Inferior parietal cortex (tissue), 1 donor: ENCODE data around the gene TRAPPC6A.

Experiments
- DNase-seq: peaks from one replicate; pipeline ENCODE4 v3.0.0-alpha.2; 2016; ENCODE audit errors: extremely low spot score

The TRAPPC6A gene

GRCh38 chr19:45186509-45187334 lies 8.7 kb upstream of the TRAPPC6A start:
- no peak for DNase-seq

DNA sequence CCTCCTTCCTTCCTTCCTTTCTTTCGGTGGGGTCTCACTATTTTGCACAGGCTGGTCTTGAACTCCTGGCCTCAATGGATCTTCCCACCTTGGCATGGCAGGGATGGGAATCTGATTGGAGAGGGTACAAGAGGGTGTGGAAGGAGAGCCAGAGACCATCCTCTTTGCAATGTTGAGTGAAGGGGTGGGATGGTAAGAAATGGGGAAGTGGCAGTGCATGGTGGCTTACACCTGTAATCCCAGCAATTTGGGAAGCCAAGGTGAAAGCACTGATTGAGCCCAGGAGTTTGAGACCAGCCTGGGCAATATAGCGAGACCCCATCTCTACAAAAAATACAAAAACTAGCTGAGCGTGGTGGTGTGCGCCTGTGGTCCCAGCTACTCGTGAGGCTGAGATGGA lies 6.1 kb upstream of the TRAPPC6A start:
- DNase-seq = no peak

DNA sequence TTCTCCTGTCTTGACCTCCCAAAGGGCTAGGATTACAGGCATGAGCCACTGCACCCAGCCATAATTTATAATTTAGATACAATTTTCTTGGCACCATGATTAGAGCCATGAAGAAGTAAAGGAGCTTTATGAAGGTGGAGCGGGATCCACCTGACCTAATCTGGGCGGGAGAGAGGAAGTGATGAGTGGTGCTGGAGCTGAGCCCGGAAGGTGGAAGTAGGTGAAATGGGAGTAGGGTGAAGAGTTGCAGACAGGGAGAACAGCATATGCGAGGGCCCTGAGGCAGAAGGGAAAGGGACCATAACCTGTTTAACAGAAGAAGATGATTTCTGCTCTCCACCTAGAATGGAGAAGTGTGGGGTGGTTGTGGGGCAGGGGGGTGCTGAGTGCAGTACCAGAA lies 4.7 kb upstream of the TRAPPC6A start:
- DNase-seq = no peak

GRCh38 chr19:45180936-45181335 lies 2.9 kb upstream of the TRAPPC6A start:
- DNase-seq = no peak

DNA sequence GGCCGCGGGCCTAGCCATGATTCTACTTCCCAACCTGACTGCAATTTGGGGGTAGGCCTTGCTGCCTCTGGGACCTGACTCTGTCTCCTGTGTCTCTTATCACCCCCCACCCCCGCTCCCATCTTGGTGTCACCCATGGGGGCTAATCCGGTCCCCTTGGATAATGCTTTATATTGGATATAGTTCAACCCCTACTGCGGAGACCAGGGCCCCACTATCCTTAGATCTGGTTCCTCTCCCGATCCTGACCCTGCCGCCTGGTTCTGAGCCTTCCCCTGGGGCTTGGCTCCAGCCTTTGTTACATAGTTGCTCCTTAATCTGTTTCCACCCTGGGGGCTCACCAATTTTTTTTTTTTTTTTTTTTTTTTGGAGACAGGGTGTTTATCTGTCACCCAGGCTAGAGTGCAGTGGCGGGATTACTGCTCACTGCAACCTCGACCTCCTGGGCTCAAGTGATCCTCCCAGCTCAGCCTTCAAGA lies 1.9 kb upstream of the TRAPPC6A start:
- no peak for DNase-seq

- no peak for DNase-seq
Measured at GRCh38 chr19:45179072-45179891, 1.2 kb upstream of the TRAPPC6A start.

DNA sequence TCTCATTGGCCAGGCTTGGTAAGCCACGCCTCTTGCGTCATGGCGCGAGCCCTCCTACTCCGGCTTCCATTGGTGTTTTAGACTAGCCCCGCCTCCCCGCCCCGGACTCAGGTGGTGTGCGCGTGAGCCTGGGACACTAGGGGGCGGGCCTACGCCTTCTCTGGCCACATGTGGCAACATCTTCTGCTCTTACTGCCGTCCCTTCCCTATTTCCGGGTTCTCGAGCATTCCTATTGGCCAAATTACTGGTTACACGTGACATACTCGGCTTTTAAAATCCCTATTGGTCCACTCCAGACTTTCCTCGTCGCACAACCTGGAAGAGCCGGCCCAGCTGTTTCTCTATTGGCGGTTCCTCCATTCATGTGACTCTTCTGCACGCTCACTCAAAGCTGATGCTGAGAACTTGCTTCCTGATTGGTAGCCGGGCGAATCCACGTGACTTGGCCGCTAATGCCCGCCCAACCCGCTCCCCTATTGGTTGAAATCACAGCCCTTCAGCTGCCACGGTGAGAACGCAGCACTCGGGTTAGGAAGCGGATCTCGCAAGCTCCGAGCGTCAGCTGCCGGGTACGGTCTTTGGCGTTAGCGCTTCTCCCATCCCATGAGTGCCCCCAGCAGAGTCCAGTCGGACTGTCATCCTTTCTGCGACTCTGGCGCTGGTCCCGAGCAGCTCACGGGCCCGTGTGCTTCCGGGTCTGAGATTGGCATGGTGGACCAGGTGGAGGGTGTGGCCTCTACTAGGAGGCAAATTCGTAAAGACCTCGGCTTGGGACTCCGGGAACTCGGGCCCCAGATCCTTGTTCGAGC lies 430 bp upstream of the TRAPPC6A start, which contains the start of gene BLOC1S3:
Gene BLOC1S3 (plus strand): TSS at position 523 of the 810 bp plus-strand sequence. CDS start 513 bp downstream, outside the sequence.
- DNase-seq = peak; percentile 100

GRCh38 chr19:45175515-45176345 lies 2.3 kb downstream of the TRAPPC6A start:
- no peak for DNase-seq

DNA sequence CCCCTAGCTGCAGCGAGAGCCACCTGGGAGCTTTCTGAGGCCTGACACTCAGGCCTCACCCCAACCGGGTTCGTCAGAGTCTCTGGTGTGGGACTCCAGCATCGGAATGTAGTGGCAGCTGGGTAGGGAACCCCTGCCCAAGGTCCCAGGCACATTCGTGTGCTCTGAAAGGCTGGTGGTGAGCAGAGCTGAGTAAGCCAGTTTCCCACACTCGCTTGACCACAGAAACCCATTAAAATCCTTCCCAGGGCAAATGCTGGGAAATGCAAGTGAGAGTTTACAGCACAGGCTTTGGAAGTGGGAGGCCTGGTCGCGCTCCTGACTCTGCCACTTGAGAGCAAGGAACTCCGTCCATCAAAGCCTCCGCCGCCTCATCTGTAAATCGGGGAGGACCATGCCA lies 4.2 kb downstream of the TRAPPC6A start:
- DNase-seq = no peak

DNA sequence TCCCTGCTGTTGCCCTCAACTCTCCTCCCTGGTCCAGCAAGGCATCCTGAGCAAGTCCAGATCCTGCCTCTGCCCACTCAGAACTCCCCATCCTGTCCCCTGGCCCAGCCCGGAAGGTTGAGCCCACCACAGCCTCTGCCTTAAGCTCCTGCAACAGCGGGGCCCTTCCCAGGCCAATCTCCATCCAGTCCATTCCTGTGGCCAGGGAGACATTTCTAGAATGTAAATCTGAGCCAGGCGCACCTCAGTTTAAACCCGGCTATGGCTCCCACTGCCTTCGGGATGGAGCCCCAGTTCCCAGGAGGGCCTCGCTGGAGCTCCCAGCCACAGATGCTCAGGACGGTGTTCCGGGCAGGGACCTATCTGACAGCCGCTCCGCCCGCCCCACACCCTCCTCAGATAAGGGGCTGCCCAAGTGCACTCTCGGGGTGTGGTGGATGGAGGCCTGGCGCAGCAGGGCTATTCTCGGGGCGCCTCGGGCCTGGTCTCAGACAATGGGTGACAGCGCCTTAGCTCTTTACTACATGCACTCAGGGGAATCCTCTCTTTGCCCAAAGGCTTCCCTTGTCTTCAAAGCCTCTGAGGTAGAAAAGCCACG lies 5.3 kb downstream of the TRAPPC6A start:
- DNase-seq = no peak

DNA sequence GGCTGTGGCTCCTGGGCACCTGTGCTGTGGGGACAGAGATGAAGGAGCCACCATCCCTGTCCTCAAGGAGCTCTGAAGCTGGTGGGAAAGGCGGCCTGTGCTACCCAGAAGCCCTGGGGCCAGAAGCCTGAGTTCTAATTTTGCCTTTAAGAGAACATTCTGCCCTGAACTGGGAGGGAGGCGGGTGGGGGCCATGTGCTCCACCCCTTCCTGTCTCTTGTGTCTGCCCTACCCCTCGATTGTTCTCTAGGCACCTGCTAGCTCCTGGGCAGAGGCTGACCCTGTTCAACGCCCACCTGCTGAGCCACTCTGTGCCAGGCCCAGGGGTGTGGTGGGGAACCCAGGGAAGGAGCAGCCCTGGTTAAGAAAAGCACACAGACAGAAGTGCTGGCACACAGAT lies 5.9 kb downstream of the TRAPPC6A start:
- DNase-seq = no peak

GRCh38 chr19:45171211-45171623 lies 6.8 kb downstream of the TRAPPC6A start:
- no peak for DNase-seq

DNA sequence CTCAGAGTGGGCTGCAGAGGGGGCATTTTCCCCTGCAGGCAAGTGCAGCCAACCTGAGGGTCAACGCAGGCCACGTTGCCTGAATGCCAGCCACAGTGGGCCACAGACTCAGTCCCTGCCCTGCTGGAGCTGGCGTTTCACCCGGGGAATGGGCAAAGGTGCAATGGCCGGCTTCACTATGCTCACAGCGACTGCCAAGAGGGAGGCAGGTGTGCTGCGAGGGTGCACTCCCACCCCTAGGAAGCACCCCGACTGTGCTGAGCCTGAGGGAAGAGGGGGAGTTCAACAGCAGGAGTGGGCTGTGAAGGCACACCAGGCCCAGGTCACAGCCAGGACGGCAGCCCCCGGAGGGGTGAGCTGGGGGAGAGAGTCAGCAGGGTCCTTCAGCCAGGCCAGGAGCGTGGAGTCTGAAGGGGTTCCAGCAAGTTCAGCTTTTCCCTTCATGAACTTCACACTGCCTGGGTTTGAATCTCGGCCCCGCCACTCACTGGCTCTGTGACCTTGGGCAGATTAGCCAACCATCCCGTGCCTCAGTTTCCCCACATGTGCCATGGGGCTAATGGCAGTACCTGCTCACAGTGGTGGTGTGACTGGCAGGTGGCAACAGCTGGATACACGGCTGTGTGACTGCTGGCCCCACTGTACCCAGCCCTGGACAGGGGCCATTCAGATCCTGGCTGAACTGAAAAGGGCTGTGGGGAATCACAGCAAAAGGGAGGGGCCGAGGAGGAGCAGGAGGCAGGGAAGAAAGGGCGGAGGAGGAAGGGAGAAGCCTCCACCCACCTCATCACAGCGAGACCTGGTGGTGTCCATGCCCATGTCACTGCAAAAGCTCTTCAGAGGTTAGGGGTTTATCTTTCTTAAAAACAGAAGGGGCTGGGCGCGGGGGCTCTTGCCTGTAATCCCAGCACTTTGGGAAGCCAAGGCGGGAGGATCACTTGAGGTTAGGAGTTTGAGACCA lies 7.6 kb downstream of the TRAPPC6A start:
- no peak for DNase-seq

GRCh38 chr19:45169602-45170001 lies 8.4 kb downstream of the TRAPPC6A start:
- no peak for DNase-seq

DNA sequence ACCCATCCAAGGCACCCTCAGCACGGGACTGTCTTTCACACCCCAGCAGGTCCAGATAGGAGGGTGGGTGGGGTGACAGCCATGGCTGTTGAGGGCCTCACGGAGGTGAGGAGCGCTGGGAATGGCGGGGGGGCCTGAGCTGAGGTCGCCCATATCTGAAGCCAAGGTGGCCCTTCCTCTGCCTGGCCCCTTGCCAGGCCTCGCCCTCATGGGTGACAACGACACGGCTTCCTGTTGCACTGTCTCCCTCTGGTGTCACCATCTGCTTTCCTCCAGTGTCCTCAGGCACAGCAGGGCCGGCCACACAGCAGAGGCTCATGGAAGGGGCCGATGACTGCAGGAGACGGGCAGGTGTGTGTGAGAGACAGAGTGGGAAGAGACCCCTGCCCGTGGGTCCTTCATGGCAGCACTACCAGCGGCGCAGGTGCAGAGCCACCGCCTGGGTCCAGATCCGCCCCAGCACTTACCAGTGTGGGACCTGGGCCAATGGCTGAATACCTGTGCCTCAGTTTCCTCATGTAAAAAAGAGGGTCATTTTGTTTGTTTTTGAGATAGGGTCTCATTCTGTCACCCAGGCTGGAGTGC lies 9.2 kb downstream of the TRAPPC6A start:
- no peak for DNase-seq

- no peak for DNase-seq
Measured at GRCh38 chr19:45166723-45167252, 11.2 kb downstream of the TRAPPC6A start.

GRCh38 chr19:45164577-45165335 lies 13.3 kb downstream of the TRAPPC6A start:
- no peak for DNase-seq
